Activated CD8-positive, alpha-beta memory T cell treated with anti-CD3 and anti-CD28 coated beads for 1 hour (primary cell): Measurements from ENCODE around the gene SCN1B.
"Not testable (repeated sequence)": the region's sequence is repeated elsewhere in the genome, so short reads cannot be mapped to it uniquely, and the experiment has no call there.

ENCODE experiments used
- DNase-seq, 2 donors: peaks; one replicate each; pipeline ENCODE4 v3.0.0-alpha.2; 2020; ENCODE audit warnings: low read depth in 1 of 2; ENCODE audit errors: extremely low read depth in 1 of 2

The SCN1B gene

GRCh38 chr19:35030257-35031071 lies at the start of gene SCN1B:
SCN1B (plus strand) TSS chr19:35030470; CDS start chr19:35030821, 351 bp downstream.
- DNase-seq: peak; percentile 12 to 49

- DNase-seq: no peak
Measured at GRCh38 chr19:34982275-34982674, 48.0 kb upstream of the SCN1B start.

DNA sequence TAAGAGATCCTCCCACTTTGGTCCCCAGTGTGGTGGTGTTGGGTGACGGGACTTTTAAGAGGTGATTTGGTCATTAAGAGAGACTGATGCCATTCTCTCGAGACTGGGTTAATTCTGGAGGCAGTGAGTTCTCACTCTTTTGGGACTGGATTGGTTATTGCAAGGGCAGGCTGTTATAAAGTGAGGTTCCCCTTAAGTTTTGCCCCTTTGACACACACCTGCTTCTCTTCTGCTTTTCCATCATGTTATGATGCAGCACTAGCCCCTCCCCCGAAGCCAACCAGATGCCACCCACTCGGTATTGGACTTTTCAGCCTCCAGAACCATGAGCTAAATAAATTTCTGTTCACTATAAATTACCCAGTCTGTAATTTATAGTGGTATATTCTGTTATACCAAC lies 46.5 kb upstream of the SCN1B start:
- no peak for DNase-seq

DNA sequence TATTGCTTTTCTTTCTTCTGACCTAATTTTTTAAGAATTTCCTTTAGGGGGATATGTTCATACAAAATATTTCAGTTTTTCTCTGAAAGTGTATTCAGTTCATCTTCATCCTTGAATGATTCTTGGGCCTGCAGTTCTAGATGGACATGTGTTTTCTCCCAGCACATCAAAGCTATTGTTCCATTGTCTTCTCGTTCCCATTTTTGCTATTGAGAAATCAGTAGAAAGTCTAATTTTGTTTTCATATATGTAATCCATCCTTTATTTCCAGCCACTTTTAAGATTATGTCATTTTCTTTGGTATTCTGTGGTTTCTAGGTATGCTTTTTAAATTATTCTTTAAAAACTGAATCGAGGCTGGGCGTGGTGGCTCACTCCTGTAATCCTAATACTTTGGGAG lies 46.0 kb upstream of the SCN1B start:
- DNase-seq: no peak

- DNase-seq: no peak
Measured at GRCh38 chr19:34985249-34986022, 44.8 kb upstream of the SCN1B start.

GRCh38 chr19:34988119-34988518 lies 42.2 kb upstream of the SCN1B start:
- no peak for DNase-seq

GRCh38 chr19:34989298-34989697 lies 41.0 kb upstream of the SCN1B start:
- DNase-seq: no peak

DNA sequence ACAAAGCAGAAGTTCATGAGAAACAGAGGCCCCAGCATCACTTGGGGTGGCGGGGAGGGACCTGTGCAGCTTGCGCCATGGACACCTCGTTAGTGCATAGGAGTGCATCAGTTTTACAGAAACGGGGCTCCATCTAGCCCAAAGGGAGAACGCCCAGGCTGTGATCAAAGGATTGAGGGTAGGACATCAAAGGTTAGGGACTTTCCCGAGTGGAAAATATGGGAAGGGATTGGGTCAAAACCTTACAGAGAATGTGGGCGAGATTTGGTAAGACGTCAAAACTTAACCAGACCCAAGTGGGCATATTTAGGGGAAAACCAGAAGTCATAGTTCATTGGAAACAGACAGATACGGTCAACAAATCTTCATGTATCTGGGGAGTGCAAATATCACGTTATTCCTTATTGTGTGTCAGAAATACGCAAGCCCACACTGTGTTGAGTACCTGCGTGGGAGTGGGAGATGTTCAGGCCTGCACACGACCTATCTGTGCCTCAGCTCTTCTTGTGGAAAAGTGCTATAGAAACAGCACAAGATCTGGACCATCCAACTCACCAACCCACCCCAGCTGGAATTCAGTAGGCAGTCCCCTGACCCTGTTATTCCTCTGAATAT lies 39.6 kb upstream of the SCN1B start:
- DNase-seq: no peak

DNA sequence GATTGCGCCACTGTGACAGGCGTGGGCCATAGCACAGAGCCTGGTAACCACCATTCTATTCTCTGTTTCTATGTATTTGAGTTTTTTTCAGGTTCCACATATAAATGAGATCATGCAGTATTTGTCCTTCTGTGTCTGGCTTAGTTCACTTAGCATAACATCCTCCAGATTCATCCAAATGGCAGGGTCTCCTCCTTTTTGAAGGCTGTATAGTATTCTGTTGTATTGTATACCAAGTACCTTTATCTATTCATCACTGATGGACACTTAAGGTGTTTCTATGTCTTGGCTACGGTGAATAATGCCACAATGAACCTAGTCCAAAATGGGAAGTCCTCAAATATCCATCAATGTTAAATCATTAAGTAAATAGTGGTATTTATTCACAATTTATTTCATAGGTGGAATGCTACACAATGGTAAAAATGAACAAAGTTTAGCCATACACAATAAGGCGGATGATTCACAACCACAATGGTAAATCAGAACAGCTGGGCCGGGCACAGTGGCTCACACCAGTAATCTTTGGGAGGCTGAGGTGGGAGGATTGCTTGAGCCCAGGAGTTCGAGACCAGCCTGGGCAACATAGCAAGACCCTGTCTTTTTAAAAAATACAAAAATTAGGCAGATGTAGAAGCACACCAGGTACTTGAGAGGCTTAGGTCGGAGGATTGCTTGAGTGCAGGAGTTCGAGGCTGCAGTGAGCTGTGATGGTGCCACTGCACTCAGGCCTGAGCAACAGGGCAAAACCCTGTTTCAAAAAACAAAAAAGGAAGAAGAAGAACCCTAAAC lies 38.5 kb upstream of the SCN1B start:
- DNase-seq: no peak

- DNase-seq: not testable (repeated sequence)
Measured at GRCh38 chr19:34992582-34992981, 37.7 kb upstream of the SCN1B start.

- no peak for DNase-seq
Measured at GRCh38 chr19:34994286-34994642, 36.0 kb upstream of the SCN1B start.

DNA sequence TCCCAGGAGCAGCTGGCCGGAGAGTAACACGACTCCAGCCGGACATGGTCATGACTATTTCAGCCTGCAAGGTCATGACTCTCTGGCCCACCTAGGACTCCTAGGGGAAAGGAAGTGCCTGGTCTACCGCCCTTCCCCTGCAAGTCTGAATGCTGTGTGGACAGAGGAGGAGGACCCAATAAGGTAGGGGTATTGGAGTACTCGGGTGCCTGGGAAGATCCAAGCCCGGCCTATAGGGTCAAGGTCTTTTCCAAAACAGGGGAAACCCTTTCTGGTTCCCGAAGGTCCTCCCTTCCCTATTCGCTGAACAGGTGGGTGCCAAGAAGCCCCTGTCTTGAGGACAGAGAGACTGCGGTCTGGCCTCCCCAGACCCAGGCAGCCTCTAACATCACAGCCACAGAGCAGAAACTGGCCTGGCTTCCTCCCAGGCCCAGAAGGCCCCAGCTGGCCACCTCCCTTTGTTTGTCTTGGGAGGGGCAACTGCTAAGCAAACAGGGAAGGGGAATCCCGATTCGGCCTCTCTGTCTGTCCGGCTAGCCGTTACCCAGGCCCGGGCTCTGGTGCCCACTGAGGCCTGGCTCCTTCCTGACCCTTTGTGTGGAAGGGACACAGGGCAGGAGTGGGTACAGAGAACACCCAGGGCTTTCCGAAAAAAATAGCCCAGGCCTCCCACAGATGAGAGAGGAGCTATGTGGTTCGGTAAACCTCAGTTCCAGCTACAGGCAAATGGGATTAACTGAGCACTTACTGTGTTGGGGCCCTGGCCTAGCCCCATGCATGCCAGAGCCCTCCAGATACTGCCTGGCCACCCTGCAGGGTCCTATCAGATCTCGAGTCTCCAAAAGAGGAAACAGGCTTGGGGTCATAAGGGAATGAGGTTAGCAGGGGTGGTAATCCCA lies 35.4 kb upstream of the SCN1B start:
- no peak for DNase-seq

GRCh38 chr19:34995551-34995950 lies 34.7 kb upstream of the SCN1B start:
- no peak for DNase-seq

DNA sequence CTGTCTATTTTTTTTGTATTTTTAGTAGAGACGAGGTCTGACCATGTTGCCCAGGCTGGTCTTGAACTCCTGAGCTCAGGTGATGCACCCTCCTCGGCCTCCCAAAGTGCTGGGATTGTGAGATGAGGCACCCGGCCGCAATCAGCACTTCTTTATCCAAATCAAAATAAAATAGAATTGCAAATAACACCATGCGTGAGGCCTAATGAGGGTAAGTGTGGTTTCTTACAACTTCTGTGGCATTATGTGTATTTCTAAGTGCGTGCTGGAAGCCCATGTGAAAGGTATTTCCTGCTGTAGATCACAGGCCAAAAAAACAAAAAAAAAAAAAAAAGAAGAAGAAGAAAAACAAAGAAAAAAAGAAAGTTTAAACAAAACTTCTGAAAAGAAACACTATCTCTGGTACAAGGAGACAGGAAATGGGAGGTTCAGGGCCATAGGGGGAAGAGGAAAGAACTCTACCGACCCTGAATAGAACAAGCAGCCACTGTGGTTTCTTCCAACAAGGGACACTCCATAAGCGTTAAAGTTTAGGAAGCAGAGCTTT lies 33.1 kb upstream of the SCN1B start:
- no peak for DNase-seq

- not testable (repeated sequence) for DNase-seq
Measured at GRCh38 chr19:34998224-34998623, 32.0 kb upstream of the SCN1B start.

GRCh38 chr19:34998777-34999497 lies 31.3 kb upstream of the SCN1B start:
- no peak for DNase-seq

- DNase-seq: peak in 1 of 2 donors; percentile 64
Measured at GRCh38 chr19:34999498-35000337, 30.6 kb upstream of the SCN1B start, which contains the start of gene GRAMD1A. GRAMD1A (plus strand) TSS chr19:35000323; CDS start chr19:35000479, 156 bp downstream.

DNA sequence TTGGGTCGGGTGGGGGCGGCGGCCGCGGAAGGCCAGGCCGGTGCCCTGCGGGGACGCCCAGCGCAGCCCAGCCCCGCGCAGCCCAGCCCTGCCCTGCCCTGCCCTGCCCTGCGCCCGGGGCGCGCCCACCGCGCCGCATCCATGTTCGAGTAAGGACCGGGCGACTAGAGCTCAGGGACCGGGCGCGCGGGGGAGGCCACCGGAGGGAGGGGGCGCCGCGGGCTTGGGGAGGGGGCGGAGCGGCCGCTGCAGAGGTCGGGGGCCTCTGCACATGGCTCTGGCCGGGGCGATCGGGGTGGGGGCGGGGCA lies 30.0 kb upstream of the SCN1B start:
- DNase-seq: no peak
